ENCODE measurements around the gene LPO.

Gene LPO

GRCh38 chr17:58262149-58262548 is 23.8 kb downstream of the LPO start:
- no peak for DNase-seq (ENCODE audit: low read depth)

- DNase-seq (ENCODE audit: low read depth): no peak
Observed at GRCh38 chr17:58263773-58264172, 25.4 kb downstream of the LPO start.

GRCh38 chr17:58264407-58265103 is 26.2 kb downstream of the LPO start:
- no peak for DNase-seq (ENCODE audit: low read depth)

DNA sequence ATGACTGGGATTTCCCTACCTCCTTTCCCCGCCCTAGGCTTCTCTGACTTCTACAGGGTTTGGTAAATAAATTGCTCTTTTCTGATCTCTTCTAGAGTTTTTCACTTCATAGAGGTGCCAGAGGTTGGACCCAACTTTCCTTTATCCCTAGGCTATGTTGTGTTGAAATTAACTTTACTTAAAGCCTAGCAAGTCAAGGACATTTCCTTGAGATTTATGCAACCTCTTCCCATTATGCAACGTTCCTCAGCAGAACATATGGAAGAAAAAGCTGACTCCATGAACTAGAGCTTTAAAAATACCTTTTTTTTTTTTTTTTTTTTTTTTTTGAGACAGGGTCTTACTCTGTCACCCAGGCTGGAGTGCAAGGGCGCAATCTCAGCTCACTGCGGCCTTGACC is 26.9 kb downstream of the LPO start:
- no peak for DNase-seq (ENCODE audit: low read depth)

DNA sequence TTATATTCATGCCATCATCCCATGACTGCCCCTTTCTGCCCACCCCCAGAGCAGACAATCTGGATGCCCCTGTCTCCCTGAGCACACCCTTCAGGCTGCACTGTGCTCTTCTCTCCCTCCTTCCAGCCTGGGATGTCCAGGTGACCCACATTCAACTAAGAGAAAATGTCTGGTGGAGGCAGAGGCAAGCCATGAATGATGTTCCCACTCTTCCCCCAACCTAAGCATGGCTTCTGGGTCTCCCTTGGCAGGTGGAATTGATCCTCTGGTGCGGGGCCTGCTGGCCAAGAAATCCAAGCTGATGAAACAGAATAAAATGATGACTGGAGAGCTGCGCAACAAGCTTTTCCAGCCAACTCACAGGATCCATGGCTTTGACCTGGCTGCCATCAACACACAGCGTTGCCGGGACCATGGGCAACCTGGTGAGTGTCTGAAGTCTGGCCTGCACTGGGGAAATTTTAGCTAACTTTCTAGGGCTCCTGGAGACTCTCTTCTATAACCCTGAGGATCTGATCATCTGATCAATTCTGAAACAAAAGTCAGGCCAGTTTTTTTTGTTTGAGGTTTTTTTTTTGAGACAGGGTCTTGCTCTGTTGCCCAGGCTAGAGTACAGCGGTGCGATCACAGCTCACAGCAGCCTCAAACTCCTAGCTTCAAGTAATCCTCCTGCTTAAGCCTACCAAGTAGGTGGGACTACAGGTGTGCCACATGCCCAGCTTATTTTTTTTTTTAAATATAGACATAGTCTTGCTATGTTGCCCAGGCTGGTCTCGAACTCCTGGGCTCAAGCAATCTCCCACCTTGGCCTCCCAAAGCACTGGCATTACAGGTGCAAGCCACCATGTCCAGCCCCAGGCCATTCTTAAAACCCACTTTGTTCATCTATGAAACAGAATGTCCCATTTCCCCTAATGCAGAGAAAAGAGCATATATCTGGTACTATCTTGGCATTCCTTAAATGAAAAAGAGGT is 27.8 kb downstream of the LPO start:
- no peak for DNase-seq (ENCODE audit: low read depth)

GRCh38 chr17:58267347-58268324 is 29.3 kb downstream of the LPO start:
- no peak for DNase-seq (ENCODE audit: low read depth)

DNA sequence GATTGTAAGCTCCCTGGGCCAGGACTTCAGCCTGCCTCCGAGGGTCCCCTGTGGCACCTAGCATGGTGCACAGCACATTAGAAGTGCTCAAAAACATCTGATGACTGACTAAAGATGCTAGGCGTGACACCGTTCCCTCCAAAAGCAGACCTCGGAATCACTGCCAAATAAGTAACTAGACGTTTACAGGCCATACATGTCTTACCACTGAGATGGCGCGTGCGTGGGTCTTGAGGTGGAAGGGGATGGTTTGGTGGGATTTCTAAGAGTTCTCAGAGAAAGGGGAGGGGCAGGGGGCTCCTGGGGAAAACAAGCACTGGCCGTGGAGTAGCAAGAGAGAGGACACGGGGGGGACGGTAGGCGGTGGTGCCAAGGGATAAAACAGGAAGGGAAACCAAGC is 29.9 kb downstream of the LPO start:
- DNase-seq (ENCODE audit: low read depth): no peak

DNA sequence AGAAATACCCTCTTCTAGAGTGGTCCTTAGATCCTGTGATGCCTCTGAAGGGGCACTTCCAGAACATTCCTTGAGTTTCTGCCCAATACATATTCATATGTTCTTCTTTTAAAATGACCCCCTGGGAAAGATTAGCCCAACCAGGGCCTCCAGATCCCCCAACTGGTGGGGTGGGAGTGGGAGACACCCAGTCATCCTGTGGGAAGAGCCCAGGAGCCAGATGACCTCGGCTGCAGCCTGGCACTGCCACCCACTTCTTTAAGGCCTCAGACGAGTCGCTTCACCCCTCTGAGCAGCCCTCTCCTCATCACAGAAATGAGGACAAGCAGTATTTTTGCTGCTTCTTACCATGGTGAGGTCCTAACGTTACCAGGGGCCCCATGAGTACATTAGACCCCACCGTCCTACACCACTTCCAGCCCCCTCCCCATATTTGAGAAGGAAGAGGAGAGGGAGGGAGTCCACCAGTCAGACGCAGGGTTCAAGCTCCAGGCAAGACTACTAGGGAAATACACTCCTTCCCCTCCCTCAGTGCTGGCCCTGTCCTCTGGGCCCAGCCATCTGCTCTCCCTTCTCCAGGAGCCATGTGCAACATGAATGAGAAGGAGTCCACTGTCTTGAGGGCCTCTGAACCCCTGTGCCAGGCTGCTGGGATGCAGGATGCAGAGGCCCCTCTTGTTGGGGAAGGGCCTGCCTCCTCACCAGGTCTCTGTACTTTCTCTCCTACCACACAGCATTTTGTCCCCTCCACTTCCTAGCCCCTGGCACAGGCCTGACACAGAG is 30.6 kb downstream of the LPO start:
- DNase-seq (ENCODE audit: low read depth): no peak

DNA sequence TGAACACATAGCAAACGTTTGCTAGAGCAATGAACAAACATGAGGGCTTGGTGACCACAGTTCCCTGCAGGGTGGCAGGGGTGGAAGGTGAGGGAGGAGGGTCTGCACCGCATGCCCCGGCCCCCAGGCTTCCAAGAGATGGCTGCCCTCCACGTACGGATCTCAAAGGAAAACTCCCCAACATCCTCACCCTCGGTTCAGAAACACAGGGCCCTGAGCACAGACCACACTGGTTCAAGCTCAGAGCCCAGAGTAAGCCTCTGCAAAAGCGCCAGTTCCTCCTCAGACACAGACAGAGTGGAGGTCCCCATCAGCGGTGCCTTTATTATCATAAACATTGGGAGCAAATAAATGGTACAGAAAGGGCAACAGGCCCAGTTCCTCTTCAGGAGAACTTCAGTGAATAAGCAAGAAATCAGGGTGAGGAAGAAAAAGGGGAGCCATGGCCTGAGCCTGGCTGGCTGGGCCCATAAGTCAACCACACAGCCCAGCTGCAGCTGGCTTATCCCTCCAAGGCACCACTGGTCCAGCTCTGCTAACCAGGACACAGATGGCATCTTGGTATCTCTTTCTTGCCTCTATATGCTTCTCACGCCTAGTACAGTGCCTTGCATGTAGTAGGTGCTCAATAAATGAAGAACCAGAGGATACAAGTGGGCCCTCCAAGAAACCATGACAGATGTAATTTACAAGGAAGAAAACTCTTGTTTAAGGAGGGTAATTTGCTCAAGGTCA is 31.3 kb downstream of the LPO start:
- DNase-seq (ENCODE audit: low read depth): no peak

- DNase-seq (ENCODE audit: low read depth): no peak
Observed at GRCh38 chr17:58270476-58271215, 32.3 kb downstream of the LPO start.

- DNase-seq (ENCODE audit: low read depth): no peak
Observed at GRCh38 chr17:58271216-58271931, 33.0 kb downstream of the LPO start.

- DNase-seq (ENCODE audit: low read depth): no peak
Observed at GRCh38 chr17:58272367-58273280, 34.2 kb downstream of the LPO start.

DNA sequence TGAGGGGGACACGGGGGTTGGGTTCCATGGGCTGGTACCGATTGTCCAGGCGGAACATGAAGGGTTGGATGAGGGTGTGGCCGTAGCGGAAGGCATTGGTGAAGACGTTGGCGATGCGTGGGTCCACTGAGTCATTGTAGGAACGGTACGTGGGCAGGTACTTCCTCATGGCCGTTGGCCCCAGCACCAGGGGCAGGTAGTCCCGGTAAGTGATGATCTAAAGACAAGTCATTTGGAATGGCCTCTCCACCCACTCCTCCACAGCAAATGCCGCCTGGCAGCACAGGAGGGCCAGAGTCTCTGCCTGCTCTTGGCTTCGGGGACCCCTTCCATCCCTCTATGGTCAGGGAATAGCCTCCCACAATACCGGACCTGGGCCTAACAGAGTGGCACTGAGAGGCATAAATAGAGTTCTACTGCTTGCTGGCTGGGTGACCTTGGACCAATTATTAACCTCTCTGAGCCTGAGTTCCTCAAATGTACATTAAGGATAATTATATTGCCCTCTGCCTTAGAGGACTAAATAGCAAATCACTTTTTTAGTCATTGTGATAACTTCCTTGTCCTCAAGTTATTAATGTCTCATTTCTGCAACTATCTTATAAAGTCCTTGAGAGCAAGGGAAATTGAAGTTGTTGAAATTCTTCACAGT is 35.2 kb downstream of the LPO start:
- no peak for DNase-seq (ENCODE audit: low read depth)

GRCh38 chr17:58275417-58275816 is 37.0 kb downstream of the LPO start:
- DNase-seq (ENCODE audit: low read depth): no peak

GRCh38 chr17:58276423-58276822 is 38.0 kb downstream of the LPO start:
- DNase-seq (ENCODE audit: low read depth): no peak

DNA sequence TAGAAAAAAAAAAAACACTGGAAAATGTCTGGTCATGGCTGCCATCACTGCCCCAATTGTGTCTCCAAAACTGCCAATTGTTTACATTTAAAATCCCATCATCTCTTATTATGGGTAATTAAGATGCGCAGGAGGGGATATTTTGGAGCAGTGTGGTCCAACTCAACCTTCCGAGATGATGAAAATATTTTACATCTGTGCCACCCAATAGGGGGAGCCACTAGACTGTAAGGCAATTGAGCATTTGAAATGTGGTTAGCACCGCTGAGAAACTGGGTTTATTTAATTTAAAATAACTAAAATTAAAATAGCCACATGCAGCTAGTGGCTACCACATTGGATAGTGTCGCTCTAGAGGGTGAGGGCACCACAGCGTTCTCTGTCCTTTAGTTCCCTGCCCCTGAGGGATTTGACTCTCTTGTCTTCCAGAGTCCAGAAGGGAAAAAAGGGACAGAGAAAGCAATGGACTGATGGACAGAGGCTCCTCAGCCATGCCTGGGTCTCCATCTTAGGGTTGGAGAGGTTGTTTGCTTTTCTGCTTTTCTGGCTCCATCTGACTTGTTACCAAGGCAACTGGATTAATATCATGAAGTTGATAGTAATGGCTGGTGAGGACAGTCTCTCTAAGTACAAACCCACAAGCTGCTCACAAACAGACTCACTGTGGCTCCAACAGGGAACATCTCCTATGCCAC is 38.9 kb downstream of the LPO start:
- DNase-seq (ENCODE audit: low read depth): no peak

All from stimulated activated CD8-positive, alpha-beta memory T cell treated with anti-CD3 and anti-CD28 coated beads, Interleukin-15, amount 100 ng/mL, for 1 hour (primary cell).